ENCODE measurements around the gene KCNH3. TPM values are rescaled to one million over a fixed set of nuclear protein-coding genes. Genes with fewer than 3 reads are reported as not detected.
"Not testable (repeated sequence)": the region's sequence is repeated elsewhere in the genome, so short reads cannot be mapped to it uniquely, and the experiment has no call there.

KCNH3 gene
- polyA plus RNA-seq, 1 donor (not counting 4 experiments of a cell fraction or from before 2014, with no cell fraction given) = 0.08 TPM

DNA sequence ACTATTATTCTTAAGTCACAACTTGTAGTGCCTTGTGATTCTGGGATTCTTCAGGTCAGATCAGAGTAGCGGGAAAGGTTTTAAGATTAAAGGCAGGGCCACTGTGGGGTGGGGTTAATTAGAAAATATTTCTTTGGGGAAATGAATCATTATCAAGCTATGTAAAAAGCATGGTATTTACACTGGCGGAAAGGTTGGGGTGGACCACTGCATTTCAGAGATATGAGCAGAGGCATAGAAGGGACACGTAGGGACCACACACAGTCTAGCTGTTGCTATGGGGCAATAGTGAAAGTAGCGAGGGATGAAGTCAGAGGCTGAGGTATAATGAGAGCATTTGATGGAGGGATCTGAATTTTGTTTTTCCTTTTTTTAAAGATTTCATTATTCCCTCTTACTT lies 31.7 kb upstream of the KCNH3 start:
- no peaks in the 10 kb centered on the region for H3K9me1 ChIP-seq (ENCODE audit: control insufficient read depth, extremely low read depth, insufficient read depth, low read length)
- DNase-seq (ENCODE audit: low read depth, low spot score) (no peak), FAIRE-seq (no peak)
- peaks cover 43% of the 10 kb centered on the region for H3K4me1 ChIP-seq (ENCODE audit: control insufficient read depth, extremely low read depth, insufficient read depth, low read length)
- H3K4me2 ChIP-seq (ENCODE audit: control insufficient read depth, extremely low read depth, insufficient read depth, low read depth, low read length) = no peak overlapping the region
- no peak overlapping the region for H3K27ac ChIP-seq (ENCODE audit: control insufficient read depth, insufficient read depth, low read length)
- H3K9me3 ChIP-seq (ENCODE audit: control insufficient read depth, low read depth, low read length) = peaks cover 5% of the 10 kb centered on the region
- H3K36me3 ChIP-seq (ENCODE audit: control insufficient read depth in 2 of 2, extremely low read depth in 1 of 2, insufficient read depth in 2 of 2, low read length in 2 of 2) = no peaks in the 10 kb centered on the region
- no peaks in the 10 kb centered on the region for H3K27me3 ChIP-seq (ENCODE audit: control insufficient read depth, extremely low read depth, insufficient read depth, low read length)
- H3K79me2 ChIP-seq (ENCODE audit: control insufficient read depth, insufficient read depth, low read length) = no peaks in the 10 kb centered on the region
- H3K4me3 ChIP-seq (ENCODE audit: control insufficient read depth in 2 of 3, extremely low read depth in 1 of 3, insufficient read depth in 2 of 3, low read depth in 1 of 3, low read length in 3 of 3) = no peak overlapping the region
- TF ChIP-seq CTCF (optimal IDR thresholded peaks at IDR 0.05 in 1 of 3, IDR thresholded peaks at IDR 0.05 in 1 of 3, conservative IDR thresholded peaks at IDR 0.05 in 1 of 3; ENCODE audit: extremely low read depth in 1 of 3, insufficient read depth in 2 of 3, low read length in 3 of 3) (no peak), EZH2 (IDR thresholded peaks at IDR 0.05; ENCODE audit: low read length) (no peak)
- no peaks in the 10 kb centered on the region for H4K20me1 ChIP-seq (ENCODE audit: control insufficient read depth, extremely low read depth, insufficient read depth, low read length)
- dilution Hi-C loops (cut with MboI; ENCODE audit: extremely low pct_ligation_motif_present, low sequenced_read_pairs) = no loop called here
- no peak overlapping the region for H3K9ac ChIP-seq (ENCODE audit: control insufficient read depth, extremely low read depth, insufficient read depth, low read length)
- no peak overlapping the region for H2AFZ ChIP-seq (ENCODE audit: control insufficient read depth, low read length)

DNA sequence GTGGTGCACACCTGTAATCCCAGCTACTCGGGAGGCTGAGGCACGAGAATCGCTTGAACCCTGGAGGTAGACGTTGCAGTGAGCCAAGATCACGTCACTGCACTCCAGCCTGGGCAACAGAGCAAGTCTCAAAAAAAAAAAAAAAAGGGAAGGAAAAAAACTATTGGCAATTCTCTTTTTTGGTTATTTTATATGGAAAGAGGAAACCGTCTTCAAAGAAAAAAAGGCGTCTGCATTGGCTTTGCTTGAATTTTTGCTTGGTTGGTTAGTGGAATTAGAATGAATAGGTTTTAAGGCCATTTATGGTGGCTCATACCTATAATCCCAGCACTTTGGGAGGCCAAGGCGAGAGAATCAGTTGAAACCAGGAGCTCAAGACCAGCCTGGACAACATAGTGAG lies 29.1 kb upstream of the KCNH3 start:
- H3K27me3 ChIP-seq (ENCODE audit: control insufficient read depth, extremely low read depth, insufficient read depth, low read length); H3K9me1 ChIP-seq (ENCODE audit: control insufficient read depth, extremely low read depth, insufficient read depth, low read length); H3K9me3 ChIP-seq (ENCODE audit: control insufficient read depth, low read depth, low read length); dilution Hi-C loops (cut with MboI; ENCODE audit: extremely low pct_ligation_motif_present, low sequenced_read_pairs); H3K9ac ChIP-seq (ENCODE audit: control insufficient read depth, extremely low read depth, insufficient read depth, low read length); H3K4me2 ChIP-seq (ENCODE audit: control insufficient read depth, extremely low read depth, insufficient read depth, low read depth, low read length); H3K4me3 ChIP-seq (ENCODE audit: control insufficient read depth in 2 of 3, extremely low read depth in 1 of 3, insufficient read depth in 2 of 3, low read depth in 1 of 3, low read length in 3 of 3); H3K27ac ChIP-seq (ENCODE audit: control insufficient read depth, insufficient read depth, low read length); H2AFZ ChIP-seq (ENCODE audit: control insufficient read depth, low read length); FAIRE-seq; H3K79me2 ChIP-seq (ENCODE audit: control insufficient read depth, insufficient read depth, low read length); H3K36me3 ChIP-seq (ENCODE audit: control insufficient read depth in 2 of 2, extremely low read depth in 1 of 2, insufficient read depth in 2 of 2, low read length in 2 of 2); DNase-seq (ENCODE audit: low read depth, low spot score); H4K20me1 ChIP-seq (ENCODE audit: control insufficient read depth, extremely low read depth, insufficient read depth, low read length): not testable (repeated sequence)
- peaks cover 27% of the 10 kb centered on the region for H3K4me1 ChIP-seq (ENCODE audit: control insufficient read depth, extremely low read depth, insufficient read depth, low read length)

GRCh38 chr12:49511410-49511809 lies 27.4 kb upstream of the KCNH3 start:
- peaks cover 21% of the 10 kb centered on the region for H3K4me1 ChIP-seq (ENCODE audit: control insufficient read depth, extremely low read depth, insufficient read depth, low read length)
- no peaks in the 10 kb centered on the region for H3K9me1 ChIP-seq (ENCODE audit: control insufficient read depth, extremely low read depth, insufficient read depth, low read length)
- H3K79me2 ChIP-seq (ENCODE audit: control insufficient read depth, insufficient read depth, low read length) = no peaks in the 10 kb centered on the region
- DNase-seq (ENCODE audit: low read depth, low spot score) = no peak
- no peaks in the 10 kb centered on the region for H3K36me3 ChIP-seq (ENCODE audit: control insufficient read depth in 2 of 2, extremely low read depth in 1 of 2, insufficient read depth in 2 of 2, low read length in 2 of 2)
- no peaks in the 10 kb centered on the region for H4K20me1 ChIP-seq (ENCODE audit: control insufficient read depth, extremely low read depth, insufficient read depth, low read length)
- H3K27ac ChIP-seq (ENCODE audit: control insufficient read depth, insufficient read depth, low read length) = no peak overlapping the region
- FAIRE-seq = peak; percentile 13
- no peaks in the 10 kb centered on the region for H3K27me3 ChIP-seq (ENCODE audit: control insufficient read depth, extremely low read depth, insufficient read depth, low read length)
- dilution Hi-C loops (cut with MboI; ENCODE audit: extremely low pct_ligation_motif_present, low sequenced_read_pairs) = no loop called here
- peaks cover 4% of the 10 kb centered on the region for H3K9me3 ChIP-seq (ENCODE audit: control insufficient read depth, low read depth, low read length)
- H3K9ac ChIP-seq (ENCODE audit: control insufficient read depth, extremely low read depth, insufficient read depth, low read length) = no peak overlapping the region
- H2AFZ ChIP-seq (ENCODE audit: control insufficient read depth, low read length) = no peak overlapping the region
- TF ChIP-seq CTCF (optimal IDR thresholded peaks at IDR 0.05 in 1 of 3, IDR thresholded peaks at IDR 0.05 in 1 of 3, conservative IDR thresholded peaks at IDR 0.05 in 1 of 3; ENCODE audit: extremely low read depth in 1 of 3, insufficient read depth in 2 of 3, low read length in 3 of 3) (no peak), EZH2 (IDR thresholded peaks at IDR 0.05; ENCODE audit: low read length) (no peak)
- no peak overlapping the region for H3K4me2 ChIP-seq (ENCODE audit: control insufficient read depth, extremely low read depth, insufficient read depth, low read depth, low read length)
- no peak overlapping the region for H3K4me3 ChIP-seq (ENCODE audit: control insufficient read depth in 2 of 3, extremely low read depth in 1 of 3, insufficient read depth in 2 of 3, low read depth in 1 of 3, low read length in 3 of 3)
